ENCODE measurements around the gene DBI.
A peak's percentile ranks its signal among the peaks of the same experiment; 100 is the strongest.
"Not testable (repeated sequence)": the region's sequence is repeated elsewhere in the genome, so short reads cannot be mapped to it uniquely, and the experiment has no call there.

The DBI gene

GRCh38 chr2:119393971-119394748, 27.4 kb downstream of the DBI start:
- no peak for FAIRE-seq
- no peak for DNase-seq (ENCODE audit: low spot score)

DNA sequence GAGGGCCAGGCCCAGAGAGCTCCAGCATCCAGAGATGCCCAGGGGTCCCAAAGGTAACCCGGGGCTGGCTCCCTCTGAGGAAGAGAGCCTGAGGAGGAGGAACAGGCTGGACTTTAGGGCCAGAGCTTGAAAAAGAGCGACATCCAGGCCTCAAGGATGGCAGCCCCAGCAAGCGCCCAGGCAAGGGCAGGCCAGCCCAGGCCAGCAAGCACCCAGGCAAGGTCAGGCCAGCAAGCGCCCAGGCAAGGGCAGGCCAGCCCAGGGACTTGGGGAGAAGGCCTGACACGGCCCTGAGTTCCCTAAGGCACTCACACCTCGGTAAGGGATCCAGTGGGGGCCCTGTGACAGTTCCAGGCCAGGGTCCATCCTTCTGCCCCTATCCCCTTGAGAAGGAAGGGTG, 30.4 kb downstream of the DBI start:
- DNase-seq (ENCODE audit: low spot score) (no peak), FAIRE-seq (no peak)

GRCh38 chr2:119402106-119402505, 35.3 kb downstream of the DBI start:
- FAIRE-seq = no peak
- DNase-seq (ENCODE audit: low spot score) = no peak

DNA sequence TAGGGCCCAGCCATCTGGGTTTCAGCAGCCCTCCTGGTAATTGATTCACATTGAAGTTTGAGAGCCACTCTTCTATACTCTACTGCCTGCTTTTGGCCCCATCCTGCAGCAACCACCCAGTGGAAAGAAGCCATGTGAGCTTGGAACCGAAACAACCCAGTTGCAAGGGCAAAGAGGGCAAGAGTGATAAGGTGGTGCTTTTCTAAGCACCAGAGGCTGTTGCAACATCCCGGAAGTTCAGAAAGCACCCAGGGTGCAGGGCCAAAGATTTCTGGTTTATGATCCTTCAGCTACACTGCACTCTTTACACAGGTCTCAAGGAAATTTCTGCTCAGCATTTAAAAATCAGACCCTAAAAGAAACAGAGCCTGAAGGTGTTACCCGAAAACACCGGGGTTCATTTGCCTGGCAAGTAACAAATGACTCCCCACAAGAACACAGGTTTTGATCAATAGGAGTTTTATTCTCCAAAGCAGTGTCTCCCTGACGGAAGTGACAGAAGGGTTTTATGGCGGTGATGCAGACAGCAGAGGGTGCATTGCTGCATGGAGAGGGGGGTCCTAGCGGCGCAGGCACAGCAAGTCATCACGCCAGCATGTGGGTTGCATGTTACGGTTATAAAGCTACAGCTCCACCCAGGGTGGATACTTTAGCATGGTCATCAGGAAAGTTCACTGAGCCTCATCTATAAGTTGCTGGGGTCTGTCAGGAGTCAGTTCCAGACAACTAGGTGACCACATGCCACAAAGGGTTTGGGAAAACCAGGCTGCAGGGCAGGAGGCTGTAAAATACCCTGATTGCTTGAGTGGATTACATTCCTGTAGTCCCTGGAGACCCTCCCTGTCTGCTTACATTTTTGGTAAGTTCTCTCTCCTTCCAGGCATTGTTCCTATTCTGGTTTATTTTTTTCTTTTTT, 36.1 kb downstream of the DBI start:
- no peak for DNase-seq (ENCODE audit: low spot score)
- peak; percentile 17 for FAIRE-seq

- peak; percentile 65 for FAIRE-seq
- DNase-seq (ENCODE audit: low spot score) = not testable (repeated sequence)
Measured at GRCh38 chr2:119403618-119404017, 36.8 kb downstream of the DBI start.

DNA sequence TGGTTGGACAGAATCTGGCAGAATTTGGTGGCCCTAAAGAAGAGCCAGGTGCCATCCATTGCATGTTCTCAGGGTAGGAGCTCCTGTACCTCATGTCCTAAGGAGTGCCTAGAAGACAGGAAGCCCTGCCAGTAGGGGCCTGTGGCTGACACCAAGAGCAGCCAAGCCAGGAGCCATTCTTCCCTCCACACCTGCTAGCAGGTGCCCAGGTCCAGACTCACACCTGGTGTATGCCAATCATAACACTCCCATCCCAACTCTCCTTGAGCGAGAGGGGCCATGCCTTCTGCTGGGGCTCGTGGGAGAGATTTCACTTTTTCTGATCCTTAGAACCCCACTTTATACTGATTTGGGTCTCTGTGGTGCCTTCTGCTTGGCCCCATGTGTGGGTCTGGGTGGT, 38.4 kb downstream of the DBI start:
- no peak for DNase-seq (ENCODE audit: low spot score)
- no peak for FAIRE-seq

- peak; percentile 82 for DNase-seq (ENCODE audit: low spot score)
- FAIRE-seq = peak; percentile 86
Measured at GRCh38 chr2:119407430-119408220, 40.8 kb downstream of the DBI start.

GRCh38 chr2:119408221-119408619, 41.4 kb downstream of the DBI start:
- FAIRE-seq = no peak
- no peak for DNase-seq (ENCODE audit: low spot score)

DNA sequence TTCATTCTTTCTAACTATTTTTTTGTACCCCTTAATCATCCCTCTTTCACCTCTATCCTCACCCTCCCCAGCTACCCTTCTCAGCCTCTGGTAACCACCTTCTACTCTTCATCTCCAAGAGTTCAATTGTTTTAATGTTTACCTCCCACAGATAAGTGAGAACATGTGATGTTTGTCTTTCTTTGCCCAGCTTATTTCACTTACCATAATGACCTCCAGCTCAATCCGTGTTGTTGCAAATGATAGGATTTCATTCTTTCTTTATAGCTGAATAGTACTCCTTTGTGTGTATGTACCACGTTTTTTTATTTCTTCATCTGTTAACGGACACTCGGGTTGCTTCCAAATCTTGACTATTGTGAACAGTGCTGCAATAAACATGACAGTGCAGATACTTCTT, 42.7 kb downstream of the DBI start:
- DNase-seq (ENCODE audit: low spot score) (no peak), FAIRE-seq (peak; percentile 17)

- FAIRE-seq = no peak
- no peak for DNase-seq (ENCODE audit: low spot score)
Measured at GRCh38 chr2:119414894-119415293, 48.1 kb downstream of the DBI start.

DNA sequence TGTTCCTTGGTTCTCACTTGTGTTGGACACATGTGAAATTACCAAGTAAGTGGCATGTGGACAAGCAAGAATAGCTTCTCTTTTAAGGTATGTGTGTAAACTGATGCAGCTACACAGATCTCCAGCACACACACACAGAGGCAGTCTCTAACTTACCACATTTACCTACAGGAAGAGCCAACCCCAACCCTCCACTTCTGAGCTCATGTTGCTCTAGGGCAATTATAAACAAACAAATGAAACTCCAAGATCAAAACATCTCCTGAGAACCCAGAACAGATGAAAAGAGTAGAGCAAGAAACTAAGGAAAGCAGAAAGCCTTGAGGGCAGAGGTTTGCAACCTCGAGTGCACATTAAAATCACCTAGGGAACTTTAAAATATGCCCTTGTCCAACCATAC, 48.9 kb downstream of the DBI start:
- DNase-seq (ENCODE audit: low spot score) = no peak
- FAIRE-seq = no peak

DNA sequence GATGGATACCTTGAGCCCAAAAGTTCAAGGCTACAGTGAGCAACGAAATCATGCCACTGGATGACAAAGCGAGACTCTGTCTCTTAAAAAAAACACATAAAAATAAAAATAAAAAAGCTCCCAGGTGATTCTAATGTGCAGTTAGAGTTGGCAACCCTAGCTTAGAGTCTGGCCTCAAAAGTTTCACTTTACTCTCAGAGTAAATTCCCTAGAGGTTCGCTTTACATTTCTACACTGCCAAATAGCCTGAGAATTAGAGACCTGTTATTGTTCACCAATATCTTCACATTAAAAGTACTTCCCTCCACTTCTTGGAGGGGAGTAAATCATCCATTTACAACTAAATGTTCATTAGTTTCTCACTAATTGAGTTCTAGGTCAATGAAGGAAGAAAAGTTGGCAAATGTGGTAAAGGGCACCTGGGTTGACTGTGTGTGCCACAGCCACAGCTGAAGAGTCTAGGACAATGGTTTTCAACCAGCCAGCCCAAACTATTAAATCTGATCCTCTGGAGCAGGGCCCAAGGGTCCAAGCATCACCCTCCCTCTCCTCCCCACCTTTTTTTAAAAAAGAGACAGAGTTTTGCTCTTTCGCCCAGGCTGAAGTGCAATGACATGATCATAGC, 49.6 kb downstream of the DBI start:
- no peak for FAIRE-seq
- DNase-seq (ENCODE audit: low spot score) = no peak

- DNase-seq (ENCODE audit: low spot score) (no peak), FAIRE-seq (no peak)
Measured at GRCh38 chr2:119417908-119418307, 51.1 kb downstream of the DBI start.

DNA sequence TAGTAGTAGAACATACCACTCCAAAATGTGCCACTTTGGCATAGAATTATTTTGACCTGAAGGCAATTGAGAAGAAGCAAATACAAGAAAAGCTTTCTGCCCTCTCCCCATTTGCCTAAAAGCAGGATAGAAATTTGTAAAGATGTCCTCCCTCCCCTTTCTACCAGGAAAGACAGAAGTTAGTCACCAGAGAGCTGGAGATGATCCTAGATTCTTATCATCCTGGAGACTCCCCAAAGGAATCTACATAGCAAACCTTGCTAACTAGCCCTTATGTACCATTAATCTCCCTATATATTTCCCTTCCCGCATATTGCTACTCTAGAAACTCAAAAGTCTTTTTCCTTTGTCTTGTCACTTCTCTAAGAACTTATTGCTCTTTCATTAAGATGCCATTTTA, 52.3 kb downstream of the DBI start:
- FAIRE-seq = no peak
- no peak for DNase-seq (ENCODE audit: low spot score)

DNA sequence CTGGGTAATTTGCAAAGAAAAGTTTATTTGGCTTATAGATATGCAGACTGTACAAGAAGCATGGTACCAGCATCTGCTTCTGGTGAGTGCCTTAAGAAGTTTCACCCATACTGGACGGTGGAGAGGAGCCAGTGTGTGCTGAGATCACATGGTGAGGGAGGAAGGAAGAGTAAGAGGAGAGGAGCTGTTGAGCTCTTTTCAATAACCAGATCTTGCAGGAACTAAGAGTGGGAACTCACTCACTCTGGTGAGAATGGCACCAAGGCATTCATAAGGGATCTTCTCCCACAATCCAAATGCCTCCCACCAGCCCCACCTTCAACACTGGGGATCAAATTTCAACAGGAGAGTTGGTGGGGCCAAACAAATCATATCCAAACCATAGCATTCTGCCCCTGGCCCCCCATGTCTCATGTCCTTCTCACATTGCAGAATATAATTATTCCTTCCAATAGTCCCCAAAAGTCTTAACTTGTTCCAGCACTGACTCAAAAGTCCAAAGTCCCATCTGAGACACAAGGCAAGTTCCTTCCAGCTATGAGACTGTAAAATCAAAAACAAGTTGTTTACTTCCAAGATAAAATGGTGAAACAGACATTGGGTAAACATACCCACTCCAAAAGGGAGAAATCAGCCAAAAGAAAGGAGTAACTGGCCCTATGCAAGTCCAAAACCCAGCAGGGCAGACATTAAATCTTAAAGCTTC, 53.2 kb downstream of the DBI start:
- DNase-seq (ENCODE audit: low spot score) = no peak
- no peak for FAIRE-seq

DNA sequence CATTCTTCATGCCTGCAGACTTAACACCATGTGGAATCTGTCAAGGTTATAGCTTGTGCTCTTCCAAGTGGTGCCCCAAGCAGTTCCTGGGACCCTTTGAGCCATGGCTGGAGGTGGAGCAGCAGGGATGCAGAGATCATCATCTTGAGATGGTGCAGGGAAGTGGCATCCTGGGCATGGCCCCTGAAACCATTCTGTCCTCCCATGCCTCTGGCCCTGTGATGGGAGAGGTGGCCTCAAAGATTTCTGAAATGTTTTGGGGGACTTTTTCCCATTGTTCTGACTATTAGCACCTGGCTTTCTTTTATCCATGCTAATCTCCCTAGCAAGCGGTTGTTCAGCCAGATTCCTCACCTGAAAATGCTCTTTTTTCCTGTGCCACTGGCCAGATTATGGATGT, 54.5 kb downstream of the DBI start:
- FAIRE-seq = no peak

GRCh38 chr2:119421741-119422140, 55.0 kb downstream of the DBI start:
- DNase-seq (ENCODE audit: low spot score) = no peak

More for the DNA sequence above, 54.5 kb downstream of the DBI start:
- no peak for DNase-seq (ENCODE audit: low spot score)

More at GRCh38 chr2:119421741-119422140, 55.0 kb downstream of the DBI start:
- FAIRE-seq = no peak

Measured in urothelium cell line (cell line).